ENCODE data around the gene CABP1. TPM values are rescaled to one million over a fixed set of nuclear protein-coding genes. Genes with fewer than 3 reads are reported as not detected.

Gene CABP1
- total and polyA plus RNA-seq, 2 experiments from 2014 or later, result 5.1 to 5.2 TPM

GRCh38 chr12:120647375-120647755, 6.9 kb downstream of the CABP1 start:
- no peak overlapping the region for H3K4me3 Mint-ChIP-seq
- no peaks in the 10 kb centered on the region for H3K9me3 Mint-ChIP-seq
- peaks cover 12% of the 10 kb centered on the region for H3K27me3 ChIP-seq (ENCODE audit: insufficient read depth)
- no peak overlapping the region for H3K4me3 ChIP-seq
- H3K4me2 ChIP-seq, result no peak overlapping the region
- H3K4me1 ChIP-seq (ENCODE audit: insufficient read depth), result peaks cover 23% of the 10 kb centered on the region
- no peaks in the 10 kb centered on the region for H3K79me2 ChIP-seq (replicated peaks; ENCODE audit: insufficient read depth)
- no peak overlapping the region for H3K27ac ChIP-seq (ENCODE audit: low read depth)
- H3K36me3 Mint-ChIP-seq (ENCODE audit: low read depth), result no peaks in the 10 kb centered on the region; the same call in 2 of the 3 replicates
- no peak for TF ChIP-seq ZNF331 (CRISPR knock-in tag; IDR thresholded peaks at IDR 0.05; ENCODE audit: low read depth)
- no peak for TF ChIP-seq ZNF462 (CRISPR knock-in tag; IDR thresholded peaks at IDR 0.05)
- no peak for TF ChIP-seq CREB1 (CRISPR knock-in tag; IDR thresholded peaks at IDR 0.05; ENCODE audit: low read depth)
- TF ChIP-seq JUNB (IDR thresholded peaks at IDR 0.05; ENCODE audit: unreplicated experiment), result no peak
- TF ChIP-seq POLR2AphosphoS5 (IDR thresholded peaks at IDR 0.05; ENCODE audit: low read depth), result no peak
- no peak for TF ChIP-seq NANOG (IDR thresholded peaks at IDR 0.05; ENCODE audit: borderline replicate concordance)
- no peaks in the 10 kb centered on the region for H3K9me2 ChIP-seq (ENCODE audit: insufficient read depth)
- no peaks in the 10 kb centered on the region for H3K36me3 ChIP-seq (ENCODE audit: insufficient read depth)
- H3K27ac Mint-ChIP-seq, result no peak overlapping the region
- peaks cover 35% of the 10 kb centered on the region for H3K4me1 Mint-ChIP-seq
- peaks cover 8% of the 10 kb centered on the region; the same call in 1 of the 2 replicates for H3F3A ChIP-seq (replicated peaks; ENCODE audit: low read depth)
- H2AFZ ChIP-seq, result no peak overlapping the region
- peaks cover under 1% of the 10 kb centered on the region; the same call in 1 of the 2 replicates for H4K20me1 ChIP-seq (replicated peaks; ENCODE audit: insufficient read depth)
- ATAC-seq, result no peak
- peaks cover 17% of the 10 kb centered on the region for H3K27me3 Mint-ChIP-seq (ENCODE audit: insufficient read depth, low read depth, poor library complexity)
- DNase-seq (ENCODE audit: low spot score), result no peak

All from GM23338 (cell line).